Measurements from ENCODE around the gene CIRBP. TPM values are rescaled to one million over a fixed set of nuclear protein-coding genes. Genes with fewer than 3 reads are reported as not detected.
A peak's percentile ranks its signal among the peaks of the same experiment; 100 is the strongest.

Gene CIRBP
- total RNA-seq, 2 donors from 2014 or later = 492 to 644 TPM

GRCh38 chr19:1279782-1280341, 10.7 kb downstream of the CIRBP start:
- H3K9me3 ChIP-seq = no peaks in the 10 kb centered on the region
- H3K4me3 ChIP-seq = no peak overlapping the region
- ATAC-seq (ENCODE audit: insufficient number of reproducible peaks, low FRiP score, low read depth) (peak; percentile 26), DNase-seq (ENCODE audit: low spot score) (no peak)
- peaks cover 7% of the 10 kb centered on the region for H3K27me3 ChIP-seq (replicated peaks; ENCODE audit: insufficient read depth)
- H3K27ac ChIP-seq = no peak overlapping the region
- peaks cover 10 to 15% of the 10 kb centered on the region in 2 donors for H3K4me1 ChIP-seq (ENCODE audit: control insufficient read depth in 1 of 2, low read depth in 2 of 2)
- peak; percentile 97 for TF ChIP-seq CTCF (IDR thresholded peaks at IDR 0.05)
- peaks cover 9% of the 10 kb centered on the region for H3K36me3 ChIP-seq

- Histone ChIP-seq H3K9me3 (no peaks in the 10 kb centered on the region), H3K4me1 (ENCODE audit: control insufficient read depth in 1 of 2, low read depth in 2 of 2) (peaks cover 8 to 12% of the 10 kb centered on the region in 2 donors), H3K36me3 (peaks cover 9% of the 10 kb centered on the region), H3K4me3 (no peak overlapping the region), H3K27ac (no peak overlapping the region), H3K27me3 (replicated peaks; ENCODE audit: insufficient read depth) (peaks cover 7% of the 10 kb centered on the region)
- TF ChIP-seq CTCF (IDR thresholded peaks at IDR 0.05) = no peak
- ATAC-seq (ENCODE audit: insufficient number of reproducible peaks, low FRiP score, low read depth) (no peak), DNase-seq (ENCODE audit: low spot score) (no peak)
Observed at GRCh38 chr19:1280636-1281568, 11.8 kb downstream of the CIRBP start.

- no peak for TF ChIP-seq CTCF (IDR thresholded peaks at IDR 0.05)
- ATAC-seq (ENCODE audit: insufficient number of reproducible peaks, low FRiP score, low read depth) (no peak), DNase-seq (ENCODE audit: low spot score) (no peak)
- Histone ChIP-seq H3K4me3 (no peak overlapping the region), H3K9me3 (no peaks in the 10 kb centered on the region), H3K27me3 (replicated peaks; ENCODE audit: insufficient read depth) (peaks cover 12% of the 10 kb centered on the region), H3K27ac (no peak overlapping the region), H3K36me3 (peaks cover 9% of the 10 kb centered on the region), H3K4me1 (ENCODE audit: control insufficient read depth in 1 of 2, low read depth in 2 of 2) (peaks cover under 1 to 8% of the 10 kb centered on the region in 2 donors)
Observed at GRCh38 chr19:1281569-1282287, 12.6 kb downstream of the CIRBP start.

- Histone ChIP-seq H3K27ac (no peak overlapping the region), H3K4me3 (no peak overlapping the region), H3K36me3 (peaks cover 9% of the 10 kb centered on the region), H3K9me3 (no peaks in the 10 kb centered on the region), H3K27me3 (replicated peaks; ENCODE audit: insufficient read depth) (peaks cover 18% of the 10 kb centered on the region), H3K4me1 (ENCODE audit: control insufficient read depth in 1 of 2, low read depth in 2 of 2) (peaks cover 0 to 14% of the 10 kb centered on the region in 2 donors)
- DNase-seq (ENCODE audit: low spot score) (no peak), ATAC-seq (ENCODE audit: insufficient number of reproducible peaks, low FRiP score, low read depth) (no peak)
- no peak for TF ChIP-seq CTCF (IDR thresholded peaks at IDR 0.05)
Observed at GRCh38 chr19:1282588-1283206, 13.6 kb downstream of the CIRBP start.
